ENCODE measurements around the gene SIX5.
"Not testable (repeated sequence)": the region's sequence is repeated elsewhere in the genome, so short reads cannot be mapped to it uniquely, and the experiment has no call there.

SIX5 gene

DNA sequence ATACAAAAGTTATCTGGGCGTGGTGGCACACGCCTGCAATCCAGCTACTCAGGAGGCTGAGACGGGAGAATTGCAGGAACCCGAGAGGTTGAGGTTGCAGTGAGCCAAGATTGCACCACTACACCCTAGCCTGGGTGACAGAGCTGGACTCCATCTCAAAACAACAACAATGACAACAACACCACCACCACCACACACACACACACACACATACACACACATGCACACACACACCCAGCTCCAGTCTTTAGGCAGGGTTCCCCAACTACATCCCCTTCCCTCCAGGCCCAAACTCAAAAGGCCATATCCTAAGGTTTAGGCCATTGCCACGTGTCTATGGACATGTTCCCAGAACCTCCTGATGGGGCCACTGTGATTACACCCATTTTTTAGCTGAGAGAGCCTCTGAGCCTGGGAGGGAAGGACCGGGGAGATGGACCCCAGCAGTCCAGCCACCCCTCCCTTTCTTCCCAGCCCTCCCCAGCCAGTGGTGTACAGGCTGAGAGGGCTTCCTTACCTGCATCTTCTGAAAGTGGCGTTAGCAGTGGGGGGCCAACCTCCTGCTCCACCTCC, 32.6 kb upstream of the SIX5 start:
- TF ChIP-seq, protein P1, sequence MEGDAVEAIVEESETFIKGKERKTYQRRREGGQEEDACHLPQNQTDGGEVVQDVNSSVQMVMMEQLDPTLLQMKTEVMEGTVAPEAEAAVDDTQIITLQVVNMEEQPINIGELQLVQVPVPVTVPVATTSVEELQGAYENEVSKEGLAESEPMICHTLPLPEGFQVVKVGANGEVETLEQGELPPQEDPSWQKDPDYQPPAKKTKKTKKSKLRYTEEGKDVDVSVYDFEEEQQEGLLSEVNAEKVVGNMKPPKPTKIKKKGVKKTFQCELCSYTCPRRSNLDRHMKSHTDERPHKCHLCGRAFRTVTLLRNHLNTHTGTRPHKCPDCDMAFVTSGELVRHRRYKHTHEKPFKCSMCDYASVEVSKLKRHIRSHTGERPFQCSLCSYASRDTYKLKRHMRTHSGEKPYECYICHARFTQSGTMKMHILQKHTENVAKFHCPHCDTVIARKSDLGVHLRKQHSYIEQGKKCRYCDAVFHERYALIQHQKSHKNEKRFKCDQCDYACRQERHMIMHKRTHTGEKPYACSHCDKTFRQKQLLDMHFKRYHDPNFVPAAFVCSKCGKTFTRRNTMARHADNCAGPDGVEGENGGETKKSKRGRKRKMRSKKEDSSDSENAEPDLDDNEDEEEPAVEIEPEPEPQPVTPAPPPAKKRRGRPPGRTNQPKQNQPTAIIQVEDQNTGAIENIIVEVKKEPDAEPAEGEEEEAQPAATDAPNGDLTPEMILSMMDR (IDR thresholded peaks at IDR 0.05; ENCODE audit: borderline replicate concordance, extremely low read depth, low read length, poor library complexity, severe bottlenecking) = no peak
- no peak for TF ChIP-seq EZH2 (IDR thresholded peaks at IDR 0.05; ENCODE audit: borderline replicate concordance, low read depth, low read length, severe bottlenecking)
- Histone ChIP-seq H3K4me3 (ENCODE audit: low read depth in 1 of 2, low read length in 2 of 2) (no peak overlapping the region), H3K79me2 (ENCODE audit: insufficient read depth, low read length) (no peaks in the 10 kb centered on the region), H2AFZ (ENCODE audit: low read depth, low read length) (no peak overlapping the region), H3K4me2 (ENCODE audit: insufficient read depth, low read length) (no peak overlapping the region), H3K9me3 (ENCODE audit: insufficient read depth, low read length, severe bottlenecking) (no peaks in the 10 kb centered on the region), H4K20me1 (ENCODE audit: insufficient read depth, low read length) (no peaks in the 10 kb centered on the region), H3K9ac (ENCODE audit: low read depth, low read length) (no peak overlapping the region), H3K36me3 (ENCODE audit: insufficient read depth, low read length) (no peaks in the 10 kb centered on the region), H3K27me3 (ENCODE audit: insufficient read depth, low read length, poor library complexity) (no peaks in the 10 kb centered on the region), H3K4me1 (ENCODE audit: insufficient read depth, low read length) (peaks cover 9% of the 10 kb centered on the region), H3K27ac (ENCODE audit: low read length) (no peak overlapping the region)
- ATAC-seq (ENCODE audit: insufficient read depth, low read depth) (no peak), DNase-seq (no peak)

DNA sequence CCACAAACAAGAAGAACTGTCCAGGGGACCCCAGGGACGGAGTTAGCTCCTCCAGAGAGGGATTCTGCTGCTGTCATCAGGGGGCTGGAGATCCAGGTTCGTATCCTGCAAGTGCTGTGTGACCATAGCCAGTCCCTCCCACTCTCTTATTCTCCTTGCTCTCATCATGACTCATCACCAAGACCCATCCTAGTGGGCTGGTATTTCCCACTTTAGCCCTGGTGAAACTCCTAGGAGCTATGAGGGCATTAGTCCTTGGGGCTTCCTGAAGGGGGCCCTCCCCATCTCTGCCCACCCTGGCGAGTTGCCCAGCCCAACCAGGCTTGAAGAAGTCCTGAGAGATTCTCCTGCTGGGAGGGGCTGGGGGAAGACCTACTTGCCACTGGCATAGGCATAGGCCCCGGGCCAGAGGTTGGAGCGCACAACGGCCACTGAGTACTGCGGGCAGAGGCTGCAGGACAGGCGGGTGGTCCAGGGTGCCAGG, 31.1 kb upstream of the SIX5 start:
- Histone ChIP-seq H3K9ac (ENCODE audit: low read depth, low read length) (no peak overlapping the region), H3K79me2 (ENCODE audit: insufficient read depth, low read length) (no peaks in the 10 kb centered on the region), H2AFZ (ENCODE audit: low read depth, low read length) (no peak overlapping the region), H4K20me1 (ENCODE audit: insufficient read depth, low read length) (no peaks in the 10 kb centered on the region), H3K4me3 (ENCODE audit: low read depth in 1 of 2, low read length in 2 of 2) (no peak overlapping the region), H3K27ac (ENCODE audit: low read length) (no peak overlapping the region), H3K4me2 (ENCODE audit: insufficient read depth, low read length) (no peak overlapping the region), H3K36me3 (ENCODE audit: insufficient read depth, low read length) (no peaks in the 10 kb centered on the region), H3K4me1 (ENCODE audit: insufficient read depth, low read length) (peaks cover 9% of the 10 kb centered on the region), H3K9me3 (ENCODE audit: insufficient read depth, low read length, severe bottlenecking) (no peaks in the 10 kb centered on the region), H3K27me3 (ENCODE audit: insufficient read depth, low read length, poor library complexity) (no peaks in the 10 kb centered on the region)
- no peak for ATAC-seq (ENCODE audit: insufficient read depth, low read depth)
- DNase-seq = no peak
- TF ChIP-seq EZH2 (IDR thresholded peaks at IDR 0.05; ENCODE audit: borderline replicate concordance, low read depth, low read length, severe bottlenecking) = no peak

- not testable (repeated sequence) for H3K4me3 ChIP-seq (ENCODE audit: low read depth in 1 of 2, low read length in 2 of 2); H3K27ac ChIP-seq (ENCODE audit: low read length); ATAC-seq (ENCODE audit: insufficient read depth, low read depth); H3K4me2 ChIP-seq (ENCODE audit: insufficient read depth, low read length); DNase-seq; H3K79me2 ChIP-seq (ENCODE audit: insufficient read depth, low read length); H3K27me3 ChIP-seq (ENCODE audit: insufficient read depth, low read length, poor library complexity); H2AFZ ChIP-seq (ENCODE audit: low read depth, low read length); H4K20me1 ChIP-seq (ENCODE audit: insufficient read depth, low read length); H3K36me3 ChIP-seq (ENCODE audit: insufficient read depth, low read length); H3K9ac ChIP-seq (ENCODE audit: low read depth, low read length); H3K9me3 ChIP-seq (ENCODE audit: insufficient read depth, low read length, severe bottlenecking); H3K4me1 ChIP-seq (ENCODE audit: insufficient read depth, low read length)
Measured at GRCh38 chr19:45799541-45799940, 30.5 kb upstream of the SIX5 start.

- Histone ChIP-seq H3K4me1 (ENCODE audit: insufficient read depth, low read length) (peaks cover 9% of the 10 kb centered on the region), H3K27ac (ENCODE audit: low read length) (no peak overlapping the region), H3K9me3 (ENCODE audit: insufficient read depth, low read length, severe bottlenecking) (no peaks in the 10 kb centered on the region), H3K4me3 (ENCODE audit: low read depth in 1 of 2, low read length in 2 of 2) (no peak overlapping the region), H4K20me1 (ENCODE audit: insufficient read depth, low read length) (no peaks in the 10 kb centered on the region), H3K4me2 (ENCODE audit: insufficient read depth, low read length) (no peak overlapping the region), H3K27me3 (ENCODE audit: insufficient read depth, low read length, poor library complexity) (no peaks in the 10 kb centered on the region), H2AFZ (ENCODE audit: low read depth, low read length) (no peak overlapping the region), H3K79me2 (ENCODE audit: insufficient read depth, low read length) (no peaks in the 10 kb centered on the region), H3K36me3 (ENCODE audit: insufficient read depth, low read length) (no peaks in the 10 kb centered on the region), H3K9ac (ENCODE audit: low read depth, low read length) (no peak overlapping the region)
- TF ChIP-seq EZH2 (IDR thresholded peaks at IDR 0.05; ENCODE audit: borderline replicate concordance, low read depth, low read length, severe bottlenecking) = no peak
- TF ChIP-seq, protein P1 (IDR thresholded peaks at IDR 0.05; ENCODE audit: borderline replicate concordance, extremely low read depth, low read length, poor library complexity, severe bottlenecking) = peak; percentile 96
- ATAC-seq (ENCODE audit: insufficient read depth, low read depth) (peak; percentile 99), DNase-seq (peak; percentile 79)
Measured at GRCh38 chr19:45798995-45799517, 30.0 kb upstream of the SIX5 start.
